H9 (cell line): ENCODE results near the gene CCDC57. TPM values are rescaled to one million over a fixed set of nuclear protein-coding genes. Genes with fewer than 3 reads are reported as not detected.

Source experiments
- DNase-seq: peaks from one replicate; pipeline ENCODE4 v3.0.0-alpha.2; 2017
- H2AFZ ChIP-seq: one replicate; pipeline ENCODE4 v1.6.1; 2013; ENCODE audit warnings: mild to moderate bottlenecking, low read length, control low read depth, moderate library complexity
- H2AK5ac ChIP-seq: 2 replicates; pipeline ENCODE4 v1.6.1; 2013; ENCODE audit warnings: low read length, control low read depth, mixed read lengths; ENCODE audit not compliant: insufficient read length
- H2BK120ac ChIP-seq: one replicate; pipeline ENCODE4 v1.6.1; 2013; ENCODE audit warnings: low read depth, mild to moderate bottlenecking, low read length, control low read depth, inconsistent platforms; ENCODE audit not compliant: poor library complexity, severe bottlenecking
- H2BK12ac ChIP-seq: 2 replicates; pipeline ENCODE4 v1.6.1; 2013; ENCODE audit warnings: low read length, control low read depth, mixed read lengths, low read depth; ENCODE audit not compliant: insufficient read length
- H2BK15ac ChIP-seq: 2 replicates; pipeline ENCODE4 v1.6.1; 2013; ENCODE audit warnings: low read depth, low read length, control low read depth
- H2BK20ac ChIP-seq: one replicate; pipeline ENCODE4 v1.6.1; 2013; ENCODE audit warnings: low read depth, mild to moderate bottlenecking, low read length, control low read depth, inconsistent platforms; ENCODE audit not compliant: poor library complexity, severe bottlenecking
- H2BK5ac ChIP-seq: 2 replicates; pipeline ENCODE4 v1.6.1; 2013; ENCODE audit warnings: low read length, control low read depth, mixed read lengths; ENCODE audit not compliant: insufficient read length
- H3K14ac ChIP-seq: 2 replicates; pipeline ENCODE4 v1.6.1; 2013; ENCODE audit warnings: low read length, control low read depth; ENCODE audit not compliant: insufficient read depth
- H3K18ac ChIP-seq: 2 replicates; pipeline ENCODE4 v1.6.1; 2013; ENCODE audit warnings: low read depth, mild to moderate bottlenecking, mixed read lengths, low read length, control low read depth; ENCODE audit not compliant: insufficient read length
- H3K23ac ChIP-seq: 2 replicates; pipeline ENCODE4 v1.6.1; 2013; ENCODE audit warnings: low read length, control low read depth, mixed read lengths, low read depth; ENCODE audit not compliant: insufficient read length
- H3K23me2 ChIP-seq: 2 replicates; pipeline ENCODE4 v1.6.1; 2013; ENCODE audit warnings: low read depth, mild to moderate bottlenecking, mixed read lengths, low read length, control low read depth; ENCODE audit not compliant: insufficient read length, poor library complexity, severe bottlenecking
- H3K27ac ChIP-seq: 2 replicates; pipeline ENCODE4 v1.5.1; 2013; ENCODE audit warnings: low read length, control low read depth, mixed read lengths, low read depth; ENCODE audit not compliant: insufficient read length
- H3K27me3 ChIP-seq: 2 replicates; pipeline ENCODE4 v1.6.1; 2013; ENCODE audit warnings: low read length, control low read depth, inconsistent platforms; ENCODE audit not compliant: insufficient read depth
- H3K4ac ChIP-seq: 2 replicates; pipeline ENCODE4 v1.6.1; 2013; ENCODE audit warnings: low read depth, mild to moderate bottlenecking, control low read depth, inconsistent platforms, low read length, moderate library complexity
- H3K4me1 ChIP-seq: 2 replicates; pipeline ENCODE4 v1.6.1; 2013; ENCODE audit warnings: low read length, control low read depth, inconsistent platforms; ENCODE audit not compliant: insufficient read depth
- H3K4me2 ChIP-seq: 2 replicates; pipeline ENCODE4 v1.6.1; 2013; ENCODE audit warnings: low read length, control low read depth, mixed read lengths; ENCODE audit not compliant: insufficient read length, insufficient read depth
- H3K56ac ChIP-seq: 2 replicates; pipeline ENCODE4 v1.6.1; 2013; ENCODE audit warnings: low read depth, mild to moderate bottlenecking, mixed read lengths, low read length, control low read depth; ENCODE audit not compliant: insufficient read length
- H3K79me1 ChIP-seq: 2 replicates; pipeline ENCODE4 v1.6.1; 2013; ENCODE audit warnings: low read depth, mild to moderate bottlenecking, moderate library complexity, low read length, control low read depth, inconsistent platforms; ENCODE audit not compliant: insufficient read depth, poor library complexity, severe bottlenecking
- H3K79me2 ChIP-seq: 2 replicates; pipeline ENCODE4 v1.6.1; 2013; ENCODE audit warnings: low read length, control low read depth, inconsistent platforms; ENCODE audit not compliant: insufficient read depth
- H3K9ac ChIP-seq: 2 replicates; pipeline ENCODE4 v1.6.1; 2013; ENCODE audit warnings: low read length, control low read depth, mixed read lengths; ENCODE audit not compliant: insufficient read length; ENCODE audit errors: extremely low read depth
- H3K9me3 ChIP-seq: one replicate; pipeline ENCODE4 v1.6.1; 2013; ENCODE audit warnings: low read depth, low read length, inconsistent platforms; ENCODE audit not compliant: control insufficient read depth
- H3T11ph ChIP-seq: one replicate; pipeline ENCODE4 v1.6.1; 2013; ENCODE audit warnings: mild to moderate bottlenecking, low read length, control low read depth, inconsistent platforms
- H4K20me1 ChIP-seq: one replicate; pipeline ENCODE4 v1.6.1; 2013; ENCODE audit not compliant: control insufficient read depth, insufficient read length, insufficient read depth
- H4K5ac ChIP-seq: 2 replicates; pipeline ENCODE4 v1.6.1; 2013; ENCODE audit warnings: low read depth, mild to moderate bottlenecking, mixed read lengths, low read length, control low read depth; ENCODE audit not compliant: insufficient read length
- H4K8ac ChIP-seq: replicated peaks from 2 replicates; pipeline ENCODE4 v1.6.1; 2013; ENCODE audit warnings: low read length, control low read depth, mixed read lengths, low read depth; ENCODE audit not compliant: insufficient read length
- H4K91ac ChIP-seq: 2 replicates; pipeline ENCODE4 v1.6.1; 2013; ENCODE audit warnings: low read depth, mild to moderate bottlenecking, moderate library complexity, mixed read lengths, low read length, control low read depth; ENCODE audit not compliant: insufficient read length
- H3K27ac Mint-ChIP-seq, 3 experiments: 2 replicates in 2 of 3; 3 replicates in 1 of 3; pipeline ENCODE4 v1.8.0; 2020 to 2021; ENCODE audit warnings: mixed read lengths in 3 of 3, mild to moderate bottlenecking in 1 of 3, moderate library complexity in 1 of 3
- H3K27me3 Mint-ChIP-seq: 2 replicates; pipeline ENCODE4 v1.8.0; 2021; ENCODE audit warnings: low read depth, mild to moderate bottlenecking, moderate library complexity, mixed read lengths
- H3K36me3 Mint-ChIP-seq, 3 experiments: 2 replicates in 2 of 3; 3 replicates in 1 of 3; pipeline ENCODE4 v1.8.0; 2020 to 2021; ENCODE audit warnings: low read depth in 3 of 3, mixed read lengths in 3 of 3; ENCODE audit not compliant: insufficient read depth in 1 of 3
- H3K4me1 Mint-ChIP-seq, 2 experiments: 2 replicates each; pipeline ENCODE4 v1.8.0; 2020; ENCODE audit warnings: mixed read lengths in 2 of 2
- H3K4me3 Mint-ChIP-seq, 2 experiments: 2 replicates in 1 of 2; 3 replicates in 1 of 2; pipeline ENCODE4 v1.8.0; 2020 to 2021; ENCODE audit warnings: mild to moderate bottlenecking in 2 of 2, mixed read lengths in 2 of 2, moderate library complexity in 1 of 2
- H3K9me3 Mint-ChIP-seq, 2 experiments: 2 replicates in 1 of 2; 3 replicates in 1 of 2; pipeline ENCODE4 v1.8.0; 2020; ENCODE audit warnings: mild to moderate bottlenecking in 2 of 2, mixed read lengths in 2 of 2, moderate library complexity in 1 of 2
- WGBS: extraction: QIAGEN DNeasy Blood & Tissue Kit; methylation state at CpG from one replicate; pipeline ENCODE4 v1.1.7; 2013; ENCODE audit warnings: missing lambda C conversion rate, low lambda C conversion rate, mixed read lengths; ENCODE audit not compliant: insufficient read length; ENCODE audit errors: extremely low coverage; 5-methylcytosine and 5-hydroxymethylcytosine counted together
- total RNA-seq: library from RNA; stranded (reverse); gene quantifications from 2 replicates; pipeline ENCODE4 v1.2.1, GENCODE V29; 2021
- TF ChIP-seq, protein P1 (sequence below): fragments of 200-600 bp; sonication (generic); conservative IDR thresholded peaks from 3 replicates; pipeline ENCODE4 v1.8.0; 2021; ENCODE audit warnings: antibody characterized with exemption, mild to moderate bottlenecking

CCDC57 gene
- total RNA-seq, 1 experiment from 2014 or later = 11.0 TPM

DNA sequence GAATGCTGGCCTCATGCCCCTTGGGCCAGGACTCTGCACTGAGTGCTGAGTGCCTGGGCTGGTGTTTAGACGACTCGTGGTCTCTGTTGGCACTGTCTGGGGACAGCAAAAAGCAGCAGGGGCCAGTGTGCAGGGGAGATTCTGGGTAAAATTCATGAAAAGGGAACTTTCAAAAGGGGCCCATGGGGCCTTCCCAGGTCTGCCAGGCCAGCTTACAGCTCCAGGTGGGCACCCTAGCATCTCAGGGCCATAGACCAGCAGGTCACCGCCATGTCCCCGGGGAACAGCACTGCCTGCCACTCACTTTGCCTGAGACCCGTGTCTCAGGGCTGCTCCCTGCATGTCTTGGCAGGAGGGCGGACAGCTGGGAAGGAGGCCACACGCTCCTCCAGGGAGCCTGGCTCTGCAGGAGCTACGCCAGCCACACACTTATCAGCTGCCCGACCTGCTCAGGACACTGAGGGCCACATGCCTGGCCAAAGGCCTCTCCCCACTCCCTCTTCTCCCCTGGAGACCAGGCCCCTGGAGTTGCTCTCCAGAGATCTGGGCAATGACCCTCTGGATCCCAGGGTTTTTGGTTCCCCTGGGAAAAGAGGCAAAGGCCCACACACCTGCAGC is 105.8 kb downstream of the CCDC57 start:
- H3K27ac ChIP-seq = no peak overlapping the region
- Mint-ChIP-seq H3K4me3 (no peak overlapping the region; a peak in 1 of 5 replicates), H3K9me3 (peaks cover 0 to 9% of the 10 kb centered on the region in 2 experiments; a peak in 2 of 5 replicates), H3K27me3 (peaks cover 46% of the 10 kb centered on the region), H3K36me3 (peaks cover 0 to 7% (median 0%) of the 10 kb centered on the region in 3 experiments; a peak in 3 of 7 replicates), H3K4me1 (peaks cover 29 to 60% of the 10 kb centered on the region in 2 experiments), H3K27ac (peak overlapping the region in 1 of 3 experiments; percentile 84; a peak in 1 of 7 replicates)
- no peak overlapping the region for H4K8ac ChIP-seq
- no peak overlapping the region for H2AK5ac ChIP-seq
- H2BK15ac ChIP-seq = no peak overlapping the region
- no peak overlapping the region for H3K23ac ChIP-seq
- H3K4ac ChIP-seq = no peak overlapping the region
- H2BK5ac ChIP-seq = no peak overlapping the region
- WGBS = no CpG with 5 or more reads among the region's 9 CpGs
- no peak overlapping the region for H2BK120ac ChIP-seq
- no peak for DNase-seq
- no peak overlapping the region for H2BK12ac ChIP-seq
- no peak overlapping the region for H3K56ac ChIP-seq
- H3K79me1 ChIP-seq = no peaks in the 10 kb centered on the region
- TF ChIP-seq, protein P1, sequence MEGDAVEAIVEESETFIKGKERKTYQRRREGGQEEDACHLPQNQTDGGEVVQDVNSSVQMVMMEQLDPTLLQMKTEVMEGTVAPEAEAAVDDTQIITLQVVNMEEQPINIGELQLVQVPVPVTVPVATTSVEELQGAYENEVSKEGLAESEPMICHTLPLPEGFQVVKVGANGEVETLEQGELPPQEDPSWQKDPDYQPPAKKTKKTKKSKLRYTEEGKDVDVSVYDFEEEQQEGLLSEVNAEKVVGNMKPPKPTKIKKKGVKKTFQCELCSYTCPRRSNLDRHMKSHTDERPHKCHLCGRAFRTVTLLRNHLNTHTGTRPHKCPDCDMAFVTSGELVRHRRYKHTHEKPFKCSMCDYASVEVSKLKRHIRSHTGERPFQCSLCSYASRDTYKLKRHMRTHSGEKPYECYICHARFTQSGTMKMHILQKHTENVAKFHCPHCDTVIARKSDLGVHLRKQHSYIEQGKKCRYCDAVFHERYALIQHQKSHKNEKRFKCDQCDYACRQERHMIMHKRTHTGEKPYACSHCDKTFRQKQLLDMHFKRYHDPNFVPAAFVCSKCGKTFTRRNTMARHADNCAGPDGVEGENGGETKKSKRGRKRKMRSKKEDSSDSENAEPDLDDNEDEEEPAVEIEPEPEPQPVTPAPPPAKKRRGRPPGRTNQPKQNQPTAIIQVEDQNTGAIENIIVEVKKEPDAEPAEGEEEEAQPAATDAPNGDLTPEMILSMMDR = no peak
- no peaks in the 10 kb centered on the region for H3K23me2 ChIP-seq
- H3K79me2 ChIP-seq = no peaks in the 10 kb centered on the region
- no peaks in the 10 kb centered on the region for H3K27me3 ChIP-seq
- H3K14ac ChIP-seq = no peak overlapping the region; the same call in 1 of the 2 replicates
- no peaks in the 10 kb centered on the region; the same call in 1 of the 2 replicates for H3K4me1 ChIP-seq
- H3K9ac ChIP-seq = no peak overlapping the region
- no peak overlapping the region for H3K18ac ChIP-seq
- no peaks in the 10 kb centered on the region for H4K20me1 ChIP-seq
- no peak overlapping the region for H4K91ac ChIP-seq
- no peak overlapping the region for H2AFZ ChIP-seq
- H3K4me2 ChIP-seq = no peak overlapping the region
- no peak overlapping the region for H3T11ph ChIP-seq
- no peak overlapping the region for H2BK20ac ChIP-seq
- no peaks in the 10 kb centered on the region for H3K9me3 ChIP-seq
- H4K5ac ChIP-seq = no peak overlapping the region
